Liver (tissue), 3 donors: ENCODE measurements around the gene SORCS2.

Source experiments
- CTCF ChIP-seq: fragments of 150-350 bp; IDR thresholded peaks from 2 replicates; pipeline ENCODE4 v1.5.1; 2017; ENCODE audit warnings: improper control_type of control experiment, low read depth, low read length; ENCODE audit not compliant: missing input control
- EGR1 ChIP-seq, 2 donors: IDR thresholded peaks; 2 replicates each; pipeline ENCODE4 v1.6.1; 2016 to 2018; ENCODE audit warnings: antibody characterized with exemption in 2 of 2, low read depth in 2 of 2
- FOXA1 ChIP-seq: IDR thresholded peaks from 2 replicates; pipeline ENCODE4 v1.6.1; 2016; ENCODE audit warnings: antibody characterized with exemption
- GABPA ChIP-seq, 2 donors: IDR thresholded peaks in 1 of 2; conservative IDR thresholded peaks in 1 of 2; 2 replicates each; pipeline ENCODE4 v1.6.1; 2016; ENCODE audit warnings: antibody characterized with exemption in 2 of 2, mild to moderate bottlenecking in 1 of 2, moderate library complexity in 1 of 2
- JUND ChIP-seq, 2 donors: IDR thresholded peaks; 2 replicates each; pipeline ENCODE4 v1.6.1; 2016; ENCODE audit warnings: antibody characterized with exemption in 2 of 2
- REST ChIP-seq: IDR thresholded peaks from 2 replicates; pipeline ENCODE4 v1.6.1; 2016; ENCODE audit warnings: antibody characterized with exemption, mild to moderate bottlenecking
- RXRA ChIP-seq, 2 donors: IDR thresholded peaks; 2 replicates each; pipeline ENCODE4 v1.6.1; 2017 to 2018; ENCODE audit warnings: antibody characterized with exemption in 2 of 2, mild to moderate bottlenecking in 1 of 2
- TAF1 ChIP-seq: conservative IDR thresholded peaks from 2 replicates; pipeline ENCODE4 v1.6.1; 2016; ENCODE audit warnings: antibody characterized with exemption, mild to moderate bottlenecking
- YY1 ChIP-seq: IDR thresholded peaks from 2 replicates; pipeline ENCODE4 v1.6.1; 2016; ENCODE audit warnings: antibody characterized with exemption, mild to moderate bottlenecking
- TF ChIP-seq, protein P1 (sequence below): IDR thresholded peaks from 2 replicates; pipeline ENCODE4 v1.6.1; 2016; ENCODE audit warnings: antibody characterized with exemption
- TF ChIP-seq, protein P2 (sequence below): IDR thresholded peaks from 2 replicates; pipeline ENCODE4 v1.6.1; 2016; ENCODE audit warnings: antibody characterized with exemption
- donor health status: healthy.
- donor health status: healthy.

DNA sequence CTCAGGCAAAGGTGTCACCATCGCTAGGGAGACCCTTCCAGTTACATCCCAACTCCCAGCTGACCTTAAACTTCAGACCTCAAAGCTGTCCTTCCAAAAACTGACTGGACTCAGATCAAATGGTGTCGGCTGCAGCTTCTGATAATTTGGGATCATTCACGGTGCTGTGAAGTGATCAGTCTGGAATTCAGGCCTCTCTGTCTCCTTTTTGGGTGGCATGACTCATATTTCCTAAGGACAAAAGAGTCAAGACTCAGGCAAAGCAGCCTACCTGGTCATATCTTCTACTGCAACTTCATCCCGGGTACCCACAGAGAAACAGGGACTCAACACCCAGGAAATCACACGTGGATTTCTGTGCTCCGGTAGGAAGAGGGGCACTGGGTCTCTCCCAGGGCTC lies 87.6 kb downstream of the SORCS2 start:
- TF ChIP-seq FOXA1 (no peak), CTCF (no peak), GABPA (IDR thresholded peaks at IDR 0.05 in 1 of 2, conservative IDR thresholded peaks at IDR 0.05 in 1 of 2) (no peak), TAF1 (no peak), REST (no peak), YY1 (no peak), JUND (IDR thresholded peaks at IDR 0.05) (no peak), RXRA (IDR thresholded peaks at IDR 0.05) (no peak), EGR1 (IDR thresholded peaks at IDR 0.05; ENCODE audit: low read depth in 2 of 2) (no peak)
- TF ChIP-seq, protein P1, sequence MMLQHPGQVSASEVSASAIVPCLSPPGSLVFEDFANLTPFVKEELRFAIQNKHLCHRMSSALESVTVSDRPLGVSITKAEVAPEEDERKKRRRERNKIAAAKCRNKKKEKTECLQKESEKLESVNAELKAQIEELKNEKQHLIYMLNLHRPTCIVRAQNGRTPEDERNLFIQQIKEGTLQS: no peak
- TF ChIP-seq, protein P2, sequence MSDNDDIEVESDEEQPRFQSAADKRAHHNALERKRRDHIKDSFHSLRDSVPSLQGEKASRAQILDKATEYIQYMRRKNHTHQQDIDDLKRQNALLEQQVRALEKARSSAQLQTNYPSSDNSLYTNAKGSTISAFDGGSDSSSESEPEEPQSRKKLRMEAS: no peak
